Fibroblast of lung (primary cell): ENCODE measurements around the gene NATD1. TPM values are rescaled to one million over a fixed set of nuclear protein-coding genes. Genes with fewer than 3 reads are reported as not detected.

Experiments
- DNase-seq, 2 donors: peaks; one replicate each; pipeline versions ENCODE4 v3.0.0 to v3.0.0-alpha.2; 2010; ENCODE audit warnings: low read depth in 2 of 2
- H2AFZ ChIP-seq: 2 replicates; pipeline ENCODE4 v1.5.1; 2012; ENCODE audit warnings: low read length, control low read depth, inconsistent platforms
- H3K27ac ChIP-seq: 2 replicates; pipeline ENCODE4 v1.5.1; 2011; ENCODE audit warnings: low read length, control low read depth; ENCODE audit not compliant: insufficient read depth
- H3K27me3 ChIP-seq: 2 replicates; pipeline ENCODE4 v1.5.1; 2011; ENCODE audit warnings: mild to moderate bottlenecking, low read length; ENCODE audit not compliant: control insufficient read depth, insufficient read depth
- H3K36me3 ChIP-seq: 2 replicates; pipeline ENCODE4 v1.5.1; 2011; ENCODE audit warnings: low read length; ENCODE audit not compliant: control insufficient read depth, insufficient read depth
- H3K4me1 ChIP-seq: 2 replicates; pipeline ENCODE4 v1.5.1; 2011; ENCODE audit warnings: low read length; ENCODE audit not compliant: control insufficient read depth, insufficient read depth; ENCODE audit errors: extremely low read depth
- H3K4me2 ChIP-seq: 2 replicates; pipeline ENCODE4 v1.5.1; 2011; ENCODE audit warnings: low read length, control low read depth; ENCODE audit not compliant: insufficient read depth; ENCODE audit errors: extremely low read depth
- H3K4me3 ChIP-seq, 4 experiments: fragments of 200-600 bp in 1 of 4; sonication (generic) in 1 of 4; replicated peaks in 1 of 4; 2 replicates each; pipeline ENCODE4 v1.5.1; 2011 to 2016; ENCODE audit warnings: low read length in 4 of 4, low read depth in 3 of 4, mild to moderate bottlenecking in 3 of 4, control low read depth in 2 of 4, inconsistent platforms in 1 of 4, mixed read lengths in 1 of 4; ENCODE audit not compliant: insufficient read depth in 1 of 4; ENCODE audit errors: control extremely low read depth in 1 of 4
- H3K79me2 ChIP-seq: 2 replicates; pipeline ENCODE4 v1.5.1; 2012; ENCODE audit warnings: mild to moderate bottlenecking, low read length, inconsistent platforms; ENCODE audit not compliant: control insufficient read depth, insufficient read depth
- H3K9ac ChIP-seq: 2 replicates; pipeline ENCODE4 v1.5.1; 2011; ENCODE audit warnings: mild to moderate bottlenecking, low read length, control low read depth; ENCODE audit not compliant: insufficient read depth
- H3K9me3 ChIP-seq: 2 replicates; pipeline ENCODE4 v1.5.1; 2012; ENCODE audit warnings: low read depth, low read length; ENCODE audit not compliant: control insufficient read depth, insufficient read depth
- H4K20me1 ChIP-seq: 2 replicates; pipeline ENCODE4 v1.5.1; 2011; ENCODE audit warnings: low read length; ENCODE audit not compliant: control insufficient read depth, insufficient read depth; ENCODE audit errors: extremely low read depth
- CTCF ChIP-seq, 2 donors: IDR thresholded peaks in 1 of 2; conservative IDR thresholded peaks in 1 of 2; 1 replicate in 1 of 2; 2 replicates in 1 of 2; pipeline ENCODE4 v1.5.1; 2011 to 2012; ENCODE audit warnings: low read length in 2 of 2, control low read depth in 1 of 2, inconsistent platforms in 1 of 2, low read depth in 1 of 2, mild to moderate bottlenecking in 1 of 2
- EZH2 ChIP-seq: IDR thresholded peaks from 2 replicates; pipeline ENCODE4 v1.5.1; 2012; ENCODE audit warnings: low read length, control low read depth, mild to moderate bottlenecking; ENCODE audit errors: missing control alignments
- polyA plus RNA-seq, 2 donors: library from polyadenylated mRNA; depleted of rRNA in 1 of 2; stranded (reverse) in 1 of 2; unstranded in 1 of 2; fragments of >200 nt; gene quantifications; 2 replicates each; pipeline ENCODE4 v1.2.1, GENCODE V29; 2011 to 2012; ENCODE audit warnings: missing spikeins in 1 of 2
- total RNA-seq: library from RNA; depleted of rRNA; stranded (reverse); fragments of >200 nt; gene quantifications from 2 replicates; pipeline ENCODE4 v1.2.1, GENCODE V29; 2014

Gene NATD1
- total and polyA plus RNA-seq, 2 donors (not counting 1 experiment from before 2014, with no cell fraction given) = 5.6 to 9.2 TPM

GRCh38 chr17:21196126-21196525 is 57.1 kb downstream of the NATD1 start:
- no peaks in the 10 kb centered on the region for H3K9me3 ChIP-seq
- H2AFZ ChIP-seq = no peak overlapping the region
- H3K36me3 ChIP-seq = peaks cover 10% of the 10 kb centered on the region
- DNase-seq = no peak
- no peak overlapping the region for H3K9ac ChIP-seq
- peaks cover 27% of the 10 kb centered on the region for H3K79me2 ChIP-seq
- no peaks in the 10 kb centered on the region for H3K4me1 ChIP-seq
- H3K27ac ChIP-seq = no peak overlapping the region
- no peak overlapping the region for H3K4me2 ChIP-seq
- H4K20me1 ChIP-seq = no peaks in the 10 kb centered on the region
- no peaks in the 10 kb centered on the region for H3K27me3 ChIP-seq
- TF ChIP-seq CTCF (conservative IDR thresholded peaks at IDR 0.05 in 1 of 2, IDR thresholded peaks at IDR 0.05 in 1 of 2; ENCODE audit: low read depth in 1 of 2, low read length in 2 of 2) (no peak), EZH2 (no peak)
- H3K4me3 ChIP-seq = no peak overlapping the region

GRCh38 chr17:21194703-21195102 is 58.5 kb downstream of the NATD1 start:
- Histone ChIP-seq H3K4me2 (peak overlapping the region; percentile 53), H3K27ac (no peak overlapping the region)

DNA sequence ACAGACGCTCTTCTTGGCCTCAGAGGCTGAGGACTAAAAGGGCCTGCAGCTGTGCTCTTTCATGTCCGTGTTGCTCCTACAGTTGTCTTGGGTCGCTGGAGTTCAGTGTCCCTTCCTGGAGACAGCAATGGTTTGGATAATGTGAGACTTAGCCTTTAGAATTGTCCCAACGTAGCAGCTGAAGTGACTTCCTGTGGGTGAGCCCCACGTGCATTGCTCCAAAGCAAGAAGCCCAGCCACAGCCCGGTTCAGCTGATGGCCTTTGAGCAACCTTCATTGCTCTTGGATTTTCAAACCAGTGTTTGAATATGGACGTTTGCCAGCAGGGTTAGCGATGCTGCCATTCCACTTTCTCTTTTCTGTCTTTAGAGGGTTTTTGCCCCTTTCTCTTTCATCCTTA is 59.0 kb downstream of the NATD1 start:
- Histone ChIP-seq H3K79me2 (peaks cover 8% of the 10 kb centered on the region), H3K36me3 (peaks cover 12% of the 10 kb centered on the region), H3K9me3 (no peaks in the 10 kb centered on the region), H3K27me3 (no peaks in the 10 kb centered on the region), H4K20me1 (no peaks in the 10 kb centered on the region), H3K4me3 (peak overlapping the region in 1 of 4 experiments; percentile 29), H3K9ac (no peak overlapping the region), H3K4me2 (peak overlapping the region; percentile 53), H3K4me1 (no peaks in the 10 kb centered on the region), H3K27ac (no peak overlapping the region), H2AFZ (no peak overlapping the region)
- DNase-seq = peak in 1 of 2 donors; percentile 40
- TF ChIP-seq EZH2 (no peak), CTCF (conservative IDR thresholded peaks at IDR 0.05 in 1 of 2, IDR thresholded peaks at IDR 0.05 in 1 of 2; ENCODE audit: low read depth in 1 of 2, low read length in 2 of 2) (no peak)

More at GRCh38 chr17:21194703-21195102, 58.5 kb downstream of the NATD1 start:
- Histone ChIP-seq H3K36me3 (peaks cover 10% of the 10 kb centered on the region), H3K4me1 (no peaks in the 10 kb centered on the region), H3K9me3 (no peaks in the 10 kb centered on the region), H3K9ac (no peak overlapping the region), H3K27me3 (no peaks in the 10 kb centered on the region), H3K4me3 (peak overlapping the region in 1 of 4 experiments; percentile 29), H2AFZ (no peak overlapping the region), H3K79me2 (peaks cover 13% of the 10 kb centered on the region), H4K20me1 (no peaks in the 10 kb centered on the region)
- TF ChIP-seq CTCF (conservative IDR thresholded peaks at IDR 0.05 in 1 of 2, IDR thresholded peaks at IDR 0.05 in 1 of 2; ENCODE audit: low read depth in 1 of 2, low read length in 2 of 2) (no peak), EZH2 (no peak)
- DNase-seq = peak in 1 of 2 donors; percentile 80
